ENCODE data around the gene SSBP4. TPM values are rescaled to one million over a fixed set of nuclear protein-coding genes. Genes with fewer than 3 reads are reported as not detected.

Gene SSBP4
- total and polyA plus RNA-seq, 2 experiments from 2014 or later, result 44.4 to 52.0 TPM

GRCh38 chr19:18391509-18392075 lies 27.6 kb upstream of the SSBP4 start:
- Histone ChIP-seq H4K20me1 (replicated peaks; ENCODE audit: insufficient read depth) (no peaks in the 10 kb centered on the region), H3K4me1 (ENCODE audit: insufficient read depth) (no peaks in the 10 kb centered on the region), H3K27me3 (ENCODE audit: insufficient read depth) (peaks cover 21% of the 10 kb centered on the region), H2AFZ (no peak overlapping the region), H3F3A (replicated peaks; ENCODE audit: low read depth) (peaks cover 20% of the 10 kb centered on the region; the same call in 1 of the 2 replicates), H3K4me3 (no peak overlapping the region), H3K9me2 (ENCODE audit: insufficient read depth) (no peaks in the 10 kb centered on the region), H3K27ac (ENCODE audit: low read depth) (no peak overlapping the region), H3K79me2 (replicated peaks; ENCODE audit: insufficient read depth) (no peaks in the 10 kb centered on the region), H3K4me2 (no peak overlapping the region), H3K36me3 (ENCODE audit: insufficient read depth) (no peaks in the 10 kb centered on the region)
- H3K27ac Mint-ChIP-seq, result no peak overlapping the region
- no peaks in the 10 kb centered on the region for H3K4me1 Mint-ChIP-seq
- peaks cover 11% of the 10 kb centered on the region for H3K36me3 Mint-ChIP-seq (ENCODE audit: low read depth)
- peaks cover 31% of the 10 kb centered on the region for H3K27me3 Mint-ChIP-seq (ENCODE audit: insufficient read depth, low read depth, poor library complexity)
- no peak overlapping the region for H3K4me3 Mint-ChIP-seq
- DNase-seq (ENCODE audit: low spot score) (no peak), ATAC-seq (no peak)
- TF ChIP-seq, protein P1, sequence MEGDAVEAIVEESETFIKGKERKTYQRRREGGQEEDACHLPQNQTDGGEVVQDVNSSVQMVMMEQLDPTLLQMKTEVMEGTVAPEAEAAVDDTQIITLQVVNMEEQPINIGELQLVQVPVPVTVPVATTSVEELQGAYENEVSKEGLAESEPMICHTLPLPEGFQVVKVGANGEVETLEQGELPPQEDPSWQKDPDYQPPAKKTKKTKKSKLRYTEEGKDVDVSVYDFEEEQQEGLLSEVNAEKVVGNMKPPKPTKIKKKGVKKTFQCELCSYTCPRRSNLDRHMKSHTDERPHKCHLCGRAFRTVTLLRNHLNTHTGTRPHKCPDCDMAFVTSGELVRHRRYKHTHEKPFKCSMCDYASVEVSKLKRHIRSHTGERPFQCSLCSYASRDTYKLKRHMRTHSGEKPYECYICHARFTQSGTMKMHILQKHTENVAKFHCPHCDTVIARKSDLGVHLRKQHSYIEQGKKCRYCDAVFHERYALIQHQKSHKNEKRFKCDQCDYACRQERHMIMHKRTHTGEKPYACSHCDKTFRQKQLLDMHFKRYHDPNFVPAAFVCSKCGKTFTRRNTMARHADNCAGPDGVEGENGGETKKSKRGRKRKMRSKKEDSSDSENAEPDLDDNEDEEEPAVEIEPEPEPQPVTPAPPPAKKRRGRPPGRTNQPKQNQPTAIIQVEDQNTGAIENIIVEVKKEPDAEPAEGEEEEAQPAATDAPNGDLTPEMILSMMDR (conservative IDR thresholded peaks at IDR 0.05; ENCODE audit: low read depth in 2 of 2), result no peak
- TF ChIP-seq ZNF331 (CRISPR knock-in tag; IDR thresholded peaks at IDR 0.05; ENCODE audit: low read depth) (no peak), ZNF114 (CRISPR knock-in tag; IDR thresholded peaks at IDR 0.05) (no peak), CREB1 (CRISPR knock-in tag; IDR thresholded peaks at IDR 0.05; ENCODE audit: low read depth) (no peak), JUNB (IDR thresholded peaks at IDR 0.05; ENCODE audit: unreplicated experiment) (no peak), EZH2 (IDR thresholded peaks at IDR 0.05; ENCODE audit: low read depth, unreplicated experiment) (no peak), STAT1 (IDR thresholded peaks at IDR 0.05; ENCODE audit: unreplicated experiment) (no peak), EZH2phosphoT487 (IDR thresholded peaks at IDR 0.05; ENCODE audit: unreplicated experiment) (no peak), POLR2AphosphoS5 (IDR thresholded peaks at IDR 0.05; ENCODE audit: low read depth) (no peak), ETS1 (IDR thresholded peaks at IDR 0.05) (no peak), NANOG (IDR thresholded peaks at IDR 0.05; ENCODE audit: borderline replicate concordance) (no peak)
- TF ChIP-seq, protein P2, sequence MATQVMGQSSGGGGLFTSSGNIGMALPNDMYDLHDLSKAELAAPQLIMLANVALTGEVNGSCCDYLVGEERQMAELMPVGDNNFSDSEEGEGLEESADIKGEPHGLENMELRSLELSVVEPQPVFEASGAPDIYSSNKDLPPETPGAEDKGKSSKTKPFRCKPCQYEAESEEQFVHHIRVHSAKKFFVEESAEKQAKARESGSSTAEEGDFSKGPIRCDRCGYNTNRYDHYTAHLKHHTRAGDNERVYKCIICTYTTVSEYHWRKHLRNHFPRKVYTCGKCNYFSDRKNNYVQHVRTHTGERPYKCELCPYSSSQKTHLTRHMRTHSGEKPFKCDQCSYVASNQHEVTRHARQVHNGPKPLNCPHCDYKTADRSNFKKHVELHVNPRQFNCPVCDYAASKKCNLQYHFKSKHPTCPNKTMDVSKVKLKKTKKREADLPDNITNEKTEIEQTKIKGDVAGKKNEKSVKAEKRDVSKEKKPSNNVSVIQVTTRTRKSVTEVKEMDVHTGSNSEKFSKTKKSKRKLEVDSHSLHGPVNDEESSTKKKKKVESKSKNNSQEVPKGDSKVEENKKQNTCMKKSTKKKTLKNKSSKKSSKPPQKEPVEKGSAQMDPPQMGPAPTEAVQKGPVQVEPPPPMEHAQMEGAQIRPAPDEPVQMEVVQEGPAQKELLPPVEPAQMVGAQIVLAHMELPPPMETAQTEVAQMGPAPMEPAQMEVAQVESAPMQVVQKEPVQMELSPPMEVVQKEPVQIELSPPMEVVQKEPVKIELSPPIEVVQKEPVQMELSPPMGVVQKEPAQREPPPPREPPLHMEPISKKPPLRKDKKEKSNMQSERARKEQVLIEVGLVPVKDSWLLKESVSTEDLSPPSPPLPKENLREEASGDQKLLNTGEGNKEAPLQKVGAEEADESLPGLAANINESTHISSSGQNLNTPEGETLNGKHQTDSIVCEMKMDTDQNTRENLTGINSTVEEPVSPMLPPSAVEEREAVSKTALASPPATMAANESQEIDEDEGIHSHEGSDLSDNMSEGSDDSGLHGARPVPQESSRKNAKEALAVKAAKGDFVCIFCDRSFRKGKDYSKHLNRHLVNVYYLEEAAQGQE (IDR thresholded peaks at IDR 0.05; ENCODE audit: unreplicated experiment), result no peak
- TF ChIP-seq, protein P3, sequence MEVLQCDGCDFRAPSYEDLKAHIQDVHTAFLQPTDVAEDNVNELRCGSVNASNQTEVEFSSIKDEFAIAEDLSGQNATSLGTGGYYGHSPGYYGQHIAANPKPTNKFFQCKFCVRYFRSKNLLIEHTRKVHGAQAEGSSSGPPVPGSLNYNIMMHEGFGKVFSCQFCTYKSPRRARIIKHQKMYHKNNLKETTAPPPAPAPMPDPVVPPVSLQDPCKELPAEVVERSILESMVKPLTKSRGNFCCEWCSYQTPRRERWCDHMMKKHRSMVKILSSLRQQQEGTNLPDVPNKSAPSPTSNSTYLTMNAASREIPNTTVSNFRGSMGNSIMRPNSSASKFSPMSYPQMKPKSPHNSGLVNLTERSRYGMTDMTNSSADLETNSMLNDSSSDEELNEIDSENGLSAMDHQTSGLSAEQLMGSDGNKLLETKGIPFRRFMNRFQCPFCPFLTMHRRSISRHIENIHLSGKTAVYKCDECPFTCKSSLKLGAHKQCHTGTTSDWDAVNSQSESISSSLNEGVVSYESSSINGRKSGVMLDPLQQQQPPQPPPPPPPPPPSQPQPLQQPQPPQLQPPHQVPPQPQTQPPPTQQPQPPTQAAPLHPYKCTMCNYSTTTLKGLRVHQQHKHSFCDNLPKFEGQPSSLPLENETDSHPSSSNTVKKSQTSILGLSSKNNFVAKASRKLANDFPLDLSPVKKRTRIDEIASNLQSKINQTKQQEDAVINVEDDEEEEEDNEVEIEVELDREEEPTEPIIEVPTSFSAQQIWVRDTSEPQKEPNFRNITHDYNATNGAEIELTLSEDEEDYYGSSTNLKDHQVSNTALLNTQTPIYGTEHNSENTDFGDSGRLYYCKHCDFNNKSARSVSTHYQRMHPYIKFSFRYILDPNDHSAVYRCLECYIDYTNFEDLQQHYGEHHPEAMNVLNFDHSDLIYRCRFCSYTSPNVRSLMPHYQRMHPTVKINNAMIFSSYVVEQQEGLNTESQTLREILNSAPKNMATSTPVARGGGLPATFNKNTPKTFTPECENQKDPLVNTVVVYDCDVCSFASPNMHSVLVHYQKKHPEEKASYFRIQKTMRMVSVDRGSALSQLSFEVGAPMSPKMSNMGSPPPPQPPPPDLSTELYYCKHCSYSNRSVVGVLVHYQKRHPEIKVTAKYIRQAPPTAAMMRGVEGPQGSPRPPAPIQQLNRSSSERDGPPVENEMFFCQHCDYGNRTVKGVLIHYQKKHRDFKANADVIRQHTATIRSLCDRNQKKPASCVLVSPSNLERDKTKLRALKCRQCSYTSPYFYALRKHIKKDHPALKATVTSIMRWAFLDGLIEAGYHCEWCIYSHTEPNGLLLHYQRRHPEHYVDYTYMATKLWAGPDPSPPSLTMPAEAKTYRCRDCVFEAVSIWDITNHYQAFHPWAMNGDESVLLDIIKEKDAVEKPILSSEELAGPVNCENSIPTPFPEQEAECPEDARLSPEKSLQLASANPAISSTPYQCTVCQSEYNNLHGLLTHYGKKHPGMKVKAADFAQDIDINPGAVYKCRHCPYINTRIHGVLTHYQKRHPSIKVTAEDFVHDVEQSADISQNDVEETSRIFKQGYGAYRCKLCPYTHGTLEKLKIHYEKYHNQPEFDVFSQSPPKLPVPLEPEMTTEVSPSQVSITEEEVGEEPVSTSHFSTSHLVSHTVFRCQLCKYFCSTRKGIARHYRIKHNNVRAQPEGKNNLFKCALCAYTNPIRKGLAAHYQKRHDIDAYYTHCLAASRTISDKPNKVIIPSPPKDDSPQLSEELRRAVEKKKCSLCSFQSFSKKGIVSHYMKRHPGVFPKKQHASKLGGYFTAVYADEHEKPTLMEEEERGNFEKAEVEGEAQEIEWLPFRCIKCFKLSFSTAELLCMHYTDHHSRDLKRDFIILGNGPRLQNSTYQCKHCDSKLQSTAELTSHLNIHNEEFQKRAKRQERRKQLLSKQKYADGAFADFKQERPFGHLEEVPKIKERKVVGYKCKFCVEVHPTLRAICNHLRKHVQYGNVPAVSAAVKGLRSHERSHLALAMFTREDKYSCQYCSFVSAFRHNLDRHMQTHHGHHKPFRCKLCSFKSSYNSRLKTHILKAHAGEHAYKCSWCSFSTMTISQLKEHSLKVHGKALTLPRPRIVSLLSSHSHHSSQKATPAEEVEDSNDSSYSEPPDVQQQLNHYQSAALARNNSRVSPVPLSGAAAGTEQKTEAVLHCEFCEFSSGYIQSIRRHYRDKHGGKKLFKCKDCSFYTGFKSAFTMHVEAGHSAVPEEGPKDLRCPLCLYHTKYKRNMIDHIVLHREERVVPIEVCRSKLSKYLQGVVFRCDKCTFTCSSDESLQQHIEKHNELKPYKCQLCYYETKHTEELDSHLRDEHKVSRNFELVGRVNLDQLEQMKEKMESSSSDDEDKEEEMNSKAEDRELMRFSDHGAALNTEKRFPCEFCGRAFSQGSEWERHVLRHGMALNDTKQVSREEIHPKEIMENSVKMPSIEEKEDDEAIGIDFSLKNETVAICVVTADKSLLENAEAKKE (CRISPR knock-in tag; IDR thresholded peaks at IDR 0.05), result no peak
- no peaks in the 10 kb centered on the region for H3K9me3 Mint-ChIP-seq
